ENCODE data around the gene PCSK6.

GRCh38 chr15:101389362-101389761, 100.1 kb downstream of the PCSK6 start:
- TF ChIP-seq CTCF (IDR thresholded peaks at IDR 0.05) (no peak), POLR2A (IDR thresholded peaks at IDR 0.05) (no peak)

Data from sigmoid colon (tissue), 3 donors.